ENCODE results near the gene GLI3.

The GLI3 gene

GRCh38 chr7:42236266-42236975 lies 588 bp downstream of the GLI3 start:
- DNase-seq (ENCODE audit: low spot score): peak; percentile 46

DNA sequence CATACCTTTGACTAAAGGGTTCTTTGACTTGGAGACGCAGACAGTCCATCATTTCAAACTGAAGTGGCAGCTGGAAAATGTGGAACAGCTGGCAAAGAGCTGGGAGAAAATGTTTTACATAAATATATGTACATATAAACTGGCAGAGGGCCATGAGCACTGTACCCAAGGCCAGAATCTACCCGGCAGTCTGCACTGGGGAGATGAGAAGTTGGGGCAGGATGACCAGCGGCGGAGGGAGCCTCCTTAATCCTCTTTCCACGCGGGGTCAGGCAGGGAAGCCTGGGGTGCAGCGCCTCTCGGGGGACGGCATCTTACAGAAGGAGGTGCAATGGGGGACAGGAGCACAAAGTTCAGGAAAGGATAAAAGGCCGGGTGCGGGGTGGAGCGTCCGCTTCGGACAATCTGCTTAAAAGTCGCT lies 1.3 kb downstream of the GLI3 start:
- DNase-seq (ENCODE audit: low spot score): no peak

DNA sequence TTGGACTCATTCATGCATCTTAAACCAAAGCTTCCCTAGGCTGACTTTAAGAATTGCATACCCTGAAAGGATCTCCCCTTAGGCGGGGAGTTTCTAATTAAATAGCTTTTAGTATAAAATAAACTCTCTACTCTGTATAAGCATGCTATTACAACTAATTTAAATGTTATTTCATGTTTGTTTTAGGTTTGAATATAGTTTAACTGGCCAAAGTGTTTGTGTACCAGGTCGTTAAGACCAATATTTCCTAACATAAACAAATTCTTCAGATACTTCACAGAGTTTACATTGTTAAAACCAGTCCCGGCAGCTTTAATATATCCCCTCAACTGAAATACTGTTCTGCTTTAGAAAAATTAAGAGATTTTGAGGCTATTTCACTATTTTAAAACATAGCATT lies 2.3 kb downstream of the GLI3 start:
- no peak for DNase-seq (ENCODE audit: low spot score)

DNA sequence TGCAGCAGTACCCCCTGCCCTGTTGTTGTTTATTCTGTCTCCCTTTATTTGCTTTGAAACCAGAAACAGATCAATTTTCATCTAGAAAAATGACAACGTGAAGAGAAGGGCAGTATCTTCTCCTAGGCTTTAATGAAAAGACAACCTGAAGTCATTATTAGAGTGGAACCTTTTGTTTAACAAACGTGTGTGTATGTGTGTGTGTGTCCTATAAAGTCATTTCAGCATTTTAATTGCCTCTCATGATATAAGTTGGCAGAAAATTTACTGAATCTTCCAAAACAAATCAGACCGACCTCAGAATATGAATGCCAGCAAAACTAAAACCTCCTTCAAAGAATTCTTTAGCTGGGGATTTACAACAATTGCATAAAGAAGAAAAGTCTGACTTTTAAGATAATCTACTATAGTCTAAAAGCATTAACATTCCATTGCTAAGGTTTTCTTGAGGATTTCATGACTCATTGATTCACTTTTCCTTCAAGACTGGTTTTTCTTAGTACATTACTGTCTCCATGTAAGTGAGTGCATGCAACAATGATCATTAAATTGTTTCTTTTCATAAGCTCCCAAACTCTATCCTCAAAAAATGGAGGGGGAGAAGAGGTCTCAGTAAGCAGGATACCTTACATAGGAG lies 3.2 kb downstream of the GLI3 start:
- peak; percentile 21 for DNase-seq (ENCODE audit: low spot score)

GRCh38 chr7:42233171-42233570 lies 3.8 kb downstream of the GLI3 start:
- DNase-seq (ENCODE audit: low spot score): no peak

GRCh38 chr7:42232275-42232674 lies 4.7 kb downstream of the GLI3 start:
- DNase-seq (ENCODE audit: low spot score): peak; percentile 76

GRCh38 chr7:42231043-42231787 lies 5.8 kb downstream of the GLI3 start:
- no peak for DNase-seq (ENCODE audit: low spot score)

DNA sequence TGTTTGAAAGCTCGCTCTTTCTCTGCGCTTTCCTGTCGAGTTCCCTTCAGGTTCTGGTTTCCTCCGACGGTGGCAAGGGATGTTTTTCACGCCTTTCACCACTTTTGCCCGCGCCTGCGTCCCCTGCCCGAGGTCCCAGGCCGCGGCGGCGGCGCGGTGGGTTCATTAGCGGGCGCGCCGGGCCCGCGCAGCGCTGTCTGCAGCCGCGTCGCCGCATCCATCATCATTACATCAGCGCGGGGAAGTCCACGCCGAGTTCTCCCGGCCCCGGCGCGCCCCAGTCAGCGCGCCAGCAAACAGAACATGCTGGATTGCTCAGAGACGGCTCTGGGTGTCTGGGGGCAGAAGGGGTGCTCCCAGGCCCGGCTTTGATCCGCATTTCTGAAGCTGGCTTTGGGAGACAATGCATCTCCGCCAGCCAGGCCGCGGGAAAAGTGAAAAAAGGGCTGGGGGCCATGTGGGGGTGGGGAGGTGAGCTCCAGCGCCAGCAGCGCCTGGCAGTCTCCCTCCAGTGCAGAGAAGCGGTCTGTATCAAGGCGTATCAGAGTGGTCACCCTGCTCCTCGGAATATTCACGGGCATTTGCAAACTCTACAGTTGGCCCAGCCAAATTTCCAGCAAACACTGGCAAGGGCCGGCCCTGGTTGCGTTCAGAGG lies 8.9 kb downstream of the GLI3 start:
- DNase-seq (ENCODE audit: low spot score): peak; percentile 28

GRCh38 chr7:42227541-42227935 lies 9.5 kb downstream of the GLI3 start:
- peak; percentile 30 for DNase-seq (ENCODE audit: low spot score)

DNA sequence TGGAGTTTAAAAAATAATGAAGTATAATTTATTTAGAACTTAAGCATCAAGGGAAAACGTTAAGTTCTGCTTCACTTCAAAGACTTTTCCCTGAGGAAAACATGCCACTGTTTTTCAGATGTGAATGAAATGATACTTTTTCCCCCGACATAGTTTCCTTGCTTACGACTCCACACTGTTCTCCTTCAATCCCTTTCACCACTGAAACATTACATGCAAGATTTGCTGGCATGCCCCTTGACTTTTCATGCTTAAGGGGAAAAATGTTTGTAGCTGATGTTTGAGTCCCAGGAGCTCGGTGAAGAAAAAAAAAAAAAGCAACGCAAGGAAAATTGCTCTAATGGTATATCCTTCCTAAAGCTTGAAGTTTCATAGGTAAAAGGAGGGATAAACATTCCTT lies 10.0 kb downstream of the GLI3 start:
- no peak for DNase-seq (ENCODE audit: low spot score)

GRCh38 chr7:42226354-42226941 lies 10.6 kb downstream of the GLI3 start:
- DNase-seq (ENCODE audit: low spot score): no peak

DNA sequence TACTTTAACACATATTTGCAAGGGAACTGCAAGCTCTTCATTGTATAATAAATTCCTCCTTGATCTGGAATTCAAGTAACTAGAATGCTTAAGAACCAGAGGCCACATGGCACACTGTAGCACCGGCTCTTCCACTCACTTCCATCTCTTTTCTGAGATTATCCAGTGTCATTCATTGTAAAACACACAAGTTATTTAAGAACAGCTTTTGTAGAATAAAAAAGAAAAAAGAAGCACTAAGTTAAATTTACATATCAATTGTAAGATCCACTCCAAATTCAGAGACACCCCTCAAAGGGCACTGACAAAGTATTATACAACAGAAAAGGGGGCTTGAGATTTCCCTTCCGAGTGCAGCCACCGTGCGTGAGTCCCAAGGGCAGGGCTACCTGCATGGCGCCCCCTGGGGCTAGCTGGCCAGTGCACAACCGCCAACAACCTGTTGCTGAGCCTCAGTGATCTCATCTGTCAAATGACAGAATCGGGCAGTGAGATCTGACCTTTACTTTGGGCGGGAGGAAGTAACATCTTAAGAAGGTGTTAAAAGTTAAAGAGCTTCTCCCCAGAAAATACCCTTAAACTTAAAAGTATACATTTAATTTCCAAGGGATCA lies 12.5 kb downstream of the GLI3 start:
- no peak for DNase-seq (ENCODE audit: low spot score)

DNA sequence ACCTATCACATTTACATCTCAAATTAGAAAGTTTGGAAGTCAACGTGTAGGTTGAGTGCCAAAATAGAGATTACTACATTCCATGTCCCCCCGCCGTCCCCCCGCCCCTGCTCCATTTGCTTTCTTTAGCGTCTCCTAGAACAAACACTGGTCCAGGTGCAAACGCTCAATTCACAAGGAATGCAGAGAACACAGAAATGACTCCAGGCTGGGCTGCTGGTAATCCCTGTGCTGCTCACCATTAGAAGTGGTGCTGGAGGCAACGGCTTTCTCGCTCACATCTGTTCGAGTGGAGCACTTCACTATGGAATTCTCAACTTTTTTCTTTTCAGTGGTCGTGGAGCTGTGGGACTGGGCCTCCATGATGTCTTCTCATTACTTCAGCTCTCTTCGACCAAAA lies 14.1 kb downstream of the GLI3 start:
- DNase-seq (ENCODE audit: low spot score): no peak

- DNase-seq (ENCODE audit: low spot score): no peak
Measured at GRCh38 chr7:42222125-42222524, 14.9 kb downstream of the GLI3 start.

DNA sequence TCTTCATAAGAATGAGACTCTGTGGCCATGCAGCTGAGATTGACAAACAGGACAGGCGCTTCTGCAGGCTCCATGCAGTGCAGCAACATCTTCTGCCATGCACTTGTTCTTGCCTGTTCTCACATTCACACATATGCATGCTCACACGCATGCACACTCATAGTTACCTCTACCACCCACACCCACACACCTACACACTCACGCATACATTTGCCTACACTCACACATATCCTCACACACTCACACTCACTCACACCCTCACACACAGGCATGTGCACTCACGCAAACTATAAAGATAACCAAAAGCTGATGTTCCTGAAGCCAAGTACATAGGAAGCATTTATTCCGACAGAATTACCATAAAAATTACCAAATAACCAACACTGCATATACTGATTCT lies 15.7 kb downstream of the GLI3 start:
- no peak for DNase-seq (ENCODE audit: low spot score)

- DNase-seq (ENCODE audit: low spot score): no peak
Measured at GRCh38 chr7:42219447-42219846, 17.6 kb downstream of the GLI3 start.

GRCh38 chr7:42218248-42218647 lies 18.8 kb downstream of the GLI3 start:
- DNase-seq (ENCODE audit: low spot score): no peak

GRCh38 chr7:42217548-42217947 lies 19.5 kb downstream of the GLI3 start:
- no peak for DNase-seq (ENCODE audit: low spot score)

GRCh38 chr7:42217053-42217452 lies 20.0 kb downstream of the GLI3 start:
- DNase-seq (ENCODE audit: low spot score): peak; percentile 56

DNA sequence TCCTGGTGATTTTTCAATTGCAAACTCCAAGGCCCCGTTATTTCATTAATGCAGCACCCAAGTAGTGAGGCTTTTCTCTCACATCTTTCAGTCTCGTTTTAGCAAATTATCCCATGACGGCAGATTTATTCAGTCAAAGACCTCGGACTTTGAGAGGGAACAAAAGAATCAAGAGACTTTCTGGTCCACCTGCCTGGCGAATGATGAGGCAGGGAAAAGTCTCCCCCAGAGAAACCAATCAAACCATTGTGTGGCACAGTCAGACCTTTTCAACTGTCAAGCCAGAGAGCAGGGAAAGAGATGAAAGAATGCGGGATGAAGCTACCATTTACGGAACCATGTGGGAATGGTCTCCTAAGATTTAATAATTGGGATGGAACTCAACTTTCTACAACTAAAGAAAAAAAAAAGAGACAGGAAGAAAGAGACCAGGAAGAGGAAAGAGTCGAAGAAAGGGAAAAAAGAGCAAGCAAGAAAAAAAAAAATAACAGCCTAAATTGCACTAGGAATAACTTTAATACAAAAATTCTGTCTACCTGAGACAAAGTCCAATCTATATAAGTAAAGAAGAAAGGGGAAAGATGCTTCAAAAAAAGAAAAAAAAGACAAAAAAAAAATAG lies 22.8 kb downstream of the GLI3 start:
- no peak for DNase-seq (ENCODE audit: low spot score)

DNA sequence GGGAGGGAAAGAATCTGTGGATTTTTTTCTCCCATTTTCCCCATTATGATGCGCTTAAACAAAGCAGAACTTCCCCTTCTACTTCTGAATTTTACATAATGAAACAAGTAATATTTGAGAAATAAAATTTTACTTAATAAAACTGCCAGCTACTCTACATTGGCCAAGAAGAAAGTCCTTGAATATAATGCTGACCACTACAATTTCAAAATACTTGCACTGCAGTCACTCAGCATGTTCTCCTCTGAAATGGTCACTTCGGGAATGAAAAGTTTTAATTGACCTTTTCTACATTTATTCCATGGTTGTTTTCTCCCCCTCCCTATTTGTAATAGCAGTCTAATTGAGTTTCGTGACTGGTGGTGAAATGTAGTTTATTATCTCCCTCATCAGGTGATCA lies 23.9 kb downstream of the GLI3 start:
- DNase-seq (ENCODE audit: low spot score): no peak
